Endothelial cell of umbilical vein (primary cell): ENCODE results near the gene CAPS.

Source experiments
- CTCF ChIP-seq, 2 donors: IDR thresholded peaks; 1 replicate in 1 of 2; 2 replicates in 1 of 2; pipeline ENCODE4 v1.5.1; 2011; ENCODE audit warnings: low read length in 2 of 2, mild to moderate bottlenecking in 2 of 2, moderate library complexity in 2 of 2, control low read depth in 1 of 2, inconsistent platforms in 1 of 2, low read depth in 1 of 2; ENCODE audit not compliant: insufficient read depth in 1 of 2; ENCODE audit errors: extremely low read depth in 1 of 2
- EZH2 ChIP-seq: IDR thresholded peaks from 2 replicates; pipeline ENCODE4 v1.6.1; 2012; ENCODE audit warnings: borderline replicate concordance, low read depth, mild to moderate bottlenecking, moderate library complexity, low read length, inconsistent platforms; ENCODE audit not compliant: severe bottlenecking
- FOS ChIP-seq: IDR thresholded peaks from 2 replicates; pipeline ENCODE4 v1.6.1; 2011; ENCODE audit warnings: mild to moderate bottlenecking, low read length, moderate library complexity, borderline replicate concordance; ENCODE audit not compliant: insufficient read depth
- POLR2A ChIP-seq: IDR thresholded peaks from 2 replicates; pipeline ENCODE4 v1.6.1; 2012; ENCODE audit warnings: low read depth, mild to moderate bottlenecking, control low read depth, low read length
- POLR2AphosphoS5 ChIP-seq: IDR thresholded peaks from 2 replicates; pipeline ENCODE4 v1.6.1; 2012; ENCODE audit warnings: low read depth, mild to moderate bottlenecking, control low read depth, low read length, moderate library complexity; ENCODE audit not compliant: insufficient read depth
- TF ChIP-seq, protein P1 (sequence below): IDR thresholded peaks from 2 replicates; pipeline ENCODE4 v1.6.1; 2011; ENCODE audit not compliant: insufficient read depth, insufficient read length

DNA sequence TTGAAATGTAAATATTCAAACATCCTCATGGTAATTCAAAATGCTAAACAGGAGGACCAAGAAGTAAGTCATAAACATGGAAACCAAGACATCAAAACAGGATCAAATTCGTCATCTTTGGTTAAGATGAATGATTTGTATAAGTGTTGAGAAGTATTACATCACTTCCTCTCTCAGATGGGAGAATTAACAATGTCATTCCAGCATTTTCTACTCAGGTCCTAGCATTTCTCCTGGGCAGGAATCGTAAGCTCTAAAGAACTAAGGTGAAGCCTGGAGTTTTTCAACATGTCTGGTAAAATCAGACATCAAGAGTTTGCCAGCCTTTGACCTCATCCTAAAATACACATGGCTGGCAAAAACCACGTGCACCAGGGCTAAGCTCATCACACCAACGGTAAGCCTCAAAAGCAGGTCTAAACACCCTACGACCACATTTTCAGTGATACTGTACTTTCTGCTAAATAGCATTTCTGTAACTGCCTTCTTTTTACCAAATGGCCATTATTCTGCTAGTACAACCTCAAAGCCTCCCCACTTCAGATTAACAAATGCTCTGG lies 39.1 kb downstream of the CAPS start:
- TF ChIP-seq POLR2AphosphoS5, result no peak
- no peak for TF ChIP-seq CTCF (IDR thresholded peaks at IDR 0.05; ENCODE audit: extremely low read depth in 1 of 2, insufficient read depth in 1 of 2, low read depth in 1 of 2, low read length in 2 of 2)
- TF ChIP-seq EZH2, result no peak
- TF ChIP-seq POLR2A, result no peak
- TF ChIP-seq, protein P1, sequence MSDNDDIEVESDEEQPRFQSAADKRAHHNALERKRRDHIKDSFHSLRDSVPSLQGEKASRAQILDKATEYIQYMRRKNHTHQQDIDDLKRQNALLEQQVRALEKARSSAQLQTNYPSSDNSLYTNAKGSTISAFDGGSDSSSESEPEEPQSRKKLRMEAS, result no peak
- no peak for TF ChIP-seq FOS
